K562 (cell line): ENCODE results near the gene CD6. TPM values are rescaled to one million over a fixed set of nuclear protein-coding genes. Genes with fewer than 3 reads are reported as not detected.
A peak's percentile ranks its signal among the peaks of the same experiment; 100 is the strongest.

ENCODE experiments used
- ATAC-seq: fragments of 200-7000 bp; cut with Tn5 transposase; 3 replicates; pipeline ENCODE4 v1.9.1; 2020; ENCODE audit warnings: moderate library complexity
- BruUV-seq: library from RNA; stranded (reverse); fragments of 400-500 nt; replicated peaks from 2 replicates; lab custom pipeline; 2021; lab: Mats Ljungman, UMichigan
- CTCF ChIA-PET: fragments of 300-600 bp; formaldehyde crosslinking; extraction: SDS; loops from one replicate; lab custom pipeline; 2021; ENCODE audit warnings: low intra/inter-chr PET ratio; lab: Yijun Ruan, JAX
- POLR2A ChIA-PET: fragments of 300-600, 350-650 bp; sonication (Branson Sonifier 250); formaldehyde crosslinking; extraction: SDS; loops from one replicate; lab custom pipeline; 2021; ENCODE audit warnings: antibody characterized with exemption, inconsistent platforms; lab: Yijun Ruan, JAX
- DNase-seq, 4 experiments: peaks; one replicate each; pipeline versions ENCODE4 v3.0.0 to v3.0.0-alpha.2; 2011 to 2018; ENCODE audit warnings: low spot score in 3 of 4, mixed read lengths in 3 of 4; ENCODE audit errors: extremely low read depth in 1 of 4
- FAIRE-seq: peaks from 2 replicates; lab custom pipeline; 2011; peaks lifted over from hg19 to GRCh38; lab: Jason Lieb, UNC
- H2AFZ ChIP-seq: 2 replicates; pipeline ENCODE4 v1.6.0; 2011; ENCODE audit warnings: low read depth, low read length, control low read depth, inconsistent platforms
- H3K27ac ChIP-seq: fragments of 200-600 bp; 3 replicates; pipeline ENCODE4 v1.8.0; 2011; ENCODE audit warnings: low read depth, mild to moderate bottlenecking, control low read depth, inconsistent platforms, low read length, moderate library complexity, mixed read lengths; ENCODE audit errors: extremely low read depth
- H3K27me3 ChIP-seq, 2 experiments: fragments of 300-600 bp in 1 of 2; 2 replicates in 1 of 2; 3 replicates in 1 of 2; pipeline versions ENCODE4 v1.6.0 to v1.8.0; 2011; ENCODE audit warnings: inconsistent platforms in 2 of 2, low read length in 2 of 2, mild to moderate bottlenecking in 1 of 2, mixed read lengths in 1 of 2, moderate library complexity in 1 of 2; ENCODE audit not compliant: control insufficient read depth in 2 of 2, insufficient read depth in 2 of 2
- H3K36me3 ChIP-seq: fragments of 300-600 bp; 3 replicates; pipeline ENCODE4 v1.8.0; 2011; ENCODE audit warnings: mild to moderate bottlenecking, low read length, inconsistent platforms; ENCODE audit not compliant: control insufficient read depth, insufficient read depth
- H3K4me1 ChIP-seq, 2 experiments: fragments of 200-600 bp in 1 of 2; replicated peaks in 1 of 2; 2 replicates in 1 of 2; 3 replicates in 1 of 2; pipeline versions ENCODE4 v1.5.1 to v1.8.0; 2011; ENCODE audit warnings: inconsistent platforms in 2 of 2, low read length in 2 of 2, mild to moderate bottlenecking in 1 of 2, mixed read lengths in 1 of 2, moderate library complexity in 1 of 2; ENCODE audit not compliant: control insufficient read depth in 2 of 2, insufficient read depth in 2 of 2
- H3K4me2 ChIP-seq: 2 replicates; pipeline ENCODE4 v1.6.1; 2011; ENCODE audit warnings: low read length, control low read depth, inconsistent platforms, mixed read lengths; ENCODE audit not compliant: insufficient read depth
- H3K4me3 ChIP-seq: fragments of 200-600 bp; sonication (generic), shearing (Covaris generic); 2 replicates; pipeline ENCODE4 v1.5.1; 2016; ENCODE audit warnings: control low read depth, inconsistent platforms
- H3K79me2 ChIP-seq: fragments of 200-600 bp; 3 replicates; pipeline ENCODE4 v1.8.0; 2011; ENCODE audit warnings: low read length, inconsistent platforms; ENCODE audit not compliant: control insufficient read depth, insufficient read depth
- H3K9ac ChIP-seq, 2 experiments: 2 replicates each; pipeline versions ENCODE4 v1.6.0 to v1.6.1; 2011; ENCODE audit warnings: low read depth in 2 of 2, low read length in 2 of 2, control low read depth in 1 of 2, inconsistent platforms in 1 of 2, mild to moderate bottlenecking in 1 of 2, mixed read lengths in 1 of 2; ENCODE audit not compliant: insufficient read depth in 1 of 2
- H3K9me1 ChIP-seq: one replicate; pipeline ENCODE4 v1.6.0; 2011; ENCODE audit warnings: inconsistent platforms, mild to moderate bottlenecking, low read length, moderate library complexity; ENCODE audit not compliant: control insufficient read depth, insufficient read depth
- H3K9me3 ChIP-seq: replicated peaks from 2 replicates; pipeline ENCODE4 v1.5.1; 2011; ENCODE audit warnings: low read depth, low read length, inconsistent platforms; ENCODE audit not compliant: control insufficient read depth, insufficient read depth
- H4K20me1 ChIP-seq: replicated peaks from 2 replicates; pipeline ENCODE4 v1.6.1; 2011; ENCODE audit warnings: low read length, inconsistent platforms, mixed read lengths; ENCODE audit not compliant: control insufficient read depth, insufficient read depth
- BRCA1 ChIP-seq, 2 experiments: fragments of 450-650 bp in 1 of 2; sonication (generic) in 1 of 2; formaldehyde crosslinking in 1 of 2; IDR thresholded peaks; 2 replicates each; pipeline versions ENCODE4 v1.5.0 to v1.6.1; 2017 to 2020; ENCODE audit warnings: mild to moderate bottlenecking in 1 of 2, missing genetic modification reagents in 1 of 2
- BRF2 ChIP-seq: IDR thresholded peaks from 3 replicates; pipeline ENCODE4 v1.6.1; 2011; ENCODE audit warnings: borderline replicate concordance, mild to moderate bottlenecking; ENCODE audit not compliant: insufficient read length, insufficient read depth
- CBX1 ChIP-seq: sonication (generic); IDR thresholded peaks from 2 replicates; pipeline ENCODE4 v1.6.1; 2016; ENCODE audit warnings: antibody characterized with exemption, low read depth, mild to moderate bottlenecking
- E4F1 ChIP-seq: fragments of 250-450 bp; sonication (Bioruptor Pico); IDR thresholded peaks from 2 replicates; pipeline ENCODE4 v1.5.0; 2021; ENCODE audit warnings: mild to moderate bottlenecking, borderline replicate concordance
- GTF2A2 ChIP-seq: IDR thresholded peaks from 2 replicates; pipeline ENCODE4 v1.6.1; 2016; ENCODE audit warnings: mild to moderate bottlenecking, missing genetic modification characterization, missing compliant biosample characterization
- HMG20B ChIP-seq: fragments of 250-450 bp; sonication (Bioruptor Pico); IDR thresholded peaks from 2 replicates; pipeline ENCODE4 v1.5.0; 2021; ENCODE audit warnings: mild to moderate bottlenecking
- KDM4B ChIP-seq, 2 experiments: fragments of 450-650 bp in 1 of 2; sonication (generic) in 1 of 2; IDR thresholded peaks; 2 replicates each; pipeline ENCODE4 v1.6.1; 2016 to 2017; ENCODE audit warnings: borderline replicate concordance in 2 of 2, antibody characterized with exemption in 1 of 2, low read depth in 1 of 2, mild to moderate bottlenecking in 1 of 2
- MEIS2 ChIP-seq: fragments of 450-650 bp; IDR thresholded peaks from 2 replicates; pipeline ENCODE4 v1.6.1; 2014; ENCODE audit warnings: mild to moderate bottlenecking; ENCODE audit not compliant: partially characterized antibody
- POLR2A ChIP-seq: fragments of 450-650 bp; conservative IDR thresholded peaks from 2 replicates; pipeline ENCODE4 v1.6.1; 2016
- ZMIZ1 ChIP-seq, 2 experiments: fragments of 150-350 bp in 1 of 2; IDR thresholded peaks; 2 replicates each; pipeline ENCODE4 v1.6.1; 2012 to 2016; ENCODE audit warnings: low read depth in 2 of 2, low read length in 2 of 2, mild to moderate bottlenecking in 1 of 2, moderate library complexity in 1 of 2
- ZNF444 ChIP-seq: fragments of 250-450 bp; sonication (Bioruptor Pico); IDR thresholded peaks from 2 replicates; pipeline ENCODE4 v1.4.0; 2020; ENCODE audit warnings: mild to moderate bottlenecking, moderate library complexity
- ZNF512 ChIP-seq: IDR thresholded peaks from 2 replicates; pipeline ENCODE4 v1.6.1; 2016; ENCODE audit warnings: missing genetic modification characterization, missing compliant biosample characterization
- ZNF699 ChIP-seq: fragments of 250-450 bp; sonication (Bioruptor Pico); IDR thresholded peaks from 2 replicates; pipeline ENCODE4 v1.8.0; 2021; ENCODE audit warnings: mild to moderate bottlenecking, moderate library complexity; ENCODE audit not compliant: insufficient replicate concordance
- WGBS: fragments of 100-300 bp; shearing (Covaris generic); methylation state at CpG from one replicate; pipeline ENCODE4 v1.1.6; 2016; ENCODE audit warnings: low coverage, mixed read lengths; ENCODE audit not compliant: insufficient coverage; ENCODE audit errors: missing lambda C conversion rate; 5-methylcytosine and 5-hydroxymethylcytosine counted together
- in situ Hi-C: fragments of 300-500 bp; cut with MboI; formaldehyde crosslinking; loops from 4 replicates; pipeline ENCODE4 v1.15.0; 2018; ENCODE audit warnings: inconsistent platforms, mixed read lengths
- intact Hi-C: fragments of 100-400 bp; cut with micrococcal nuclease; formaldehyde crosslinking; loops from 2 replicates; pipeline ENCODE4 v1.14.2; 2022
- polyA plus RNA-seq, 8 experiments: library from polyadenylated mRNA; depleted of rRNA in 4 of 8; stranded (reverse) in 5 of 8; unstranded in 3 of 8; fragments of >200 nt; fragmentation: Nextera tagmentation in 2 of 8; fragmentation: Illumina TruSeq in 1 of 8; extraction: Ambion mirVana in 2 of 8; extraction: Trizol in 1 of 8; gene quantifications; 2 replicates each; pipeline versions ENCODE4 v1.2.1 to v1.2.3, GENCODE V29; 2011 to 2014; ENCODE audit warnings: inconsistent platforms in 1 of 8, missing spikeins in 1 of 8
- total RNA-seq, 7 experiments: library from RNA; depleted of rRNA in 6 of 7; stranded (reverse); fragments of >200 nt in 6 of 7; fragmentation: Illumina TruSeq in 2 of 7; extraction: Trizol in 2 of 7; gene quantifications; 2 replicates each; pipeline versions ENCODE4 v1.2.1 to v1.2.3, GENCODE V29; 2011 to 2021; ENCODE audit warnings: low replicate concordance in 1 of 7

CD6 gene
- total and polyA plus RNA-seq, 9 of the 15 experiments (the other 6 are each of a cell fraction or from before 2014, with no cell fraction given), result 0.84 TPM; not detected in 8

GRCh38 chr11:60992842-60993409 is 21.4 kb downstream of the CD6 start:
- no peak overlapping the region for H3K9ac ChIP-seq
- ATAC-seq (peak; percentile 81), DNase-seq (peak in 2 of 4 experiments; percentile 58 to 63), FAIRE-seq (no peak)
- in situ Hi-C loops, result no loop called here
- H3K36me3 ChIP-seq, result no peaks in the 10 kb centered on the region
- H3K9me3 ChIP-seq, result no peaks in the 10 kb centered on the region
- ChIA-PET POLR2A (interaction anchor here (0.7 to 1.1 kb wide), 3 partner anchors 30 to 88 kb away, joined by 3 to 4 read pairs (median 4); no protein-coding TSS in a partner anchor), CTCF (no interaction called here)
- peaks cover 34 to 65% of the 10 kb centered on the region in 2 experiments for H3K27me3 ChIP-seq
- intact Hi-C loops, result no loop called here
- WGBS, result 2% methylated on average over 5 of the region's 5 CpGs
- H3K27ac ChIP-seq, result no peak overlapping the region
- H4K20me1 ChIP-seq, result peaks cover 7% of the 10 kb centered on the region; the same call in 1 of the 2 replicates
- no peak overlapping the region for H3K4me2 ChIP-seq
- no TSS peak for BruUV-seq
- H3K79me2 ChIP-seq, result no peaks in the 10 kb centered on the region
- H3K4me1 ChIP-seq, result peaks cover 0 to 6% of the 10 kb centered on the region in 2 experiments; a peak in 1 of 5 replicates
- H3K4me3 ChIP-seq, result no peak overlapping the region
- no peaks in the 10 kb centered on the region for H3K9me1 ChIP-seq
- H2AFZ ChIP-seq, result no peak overlapping the region
- no peak for TF ChIP-seq CBX1
- no peak for TF ChIP-seq POLR2A
- TF ChIP-seq ZNF512 (tag), result no peak
- TF ChIP-seq ZMIZ1 (IDR thresholded peaks at IDR 0.05; ENCODE audit: low read depth in 2 of 2, low read length in 2 of 2), result no peak
- TF ChIP-seq E4F1, result no peak
- no peak for TF ChIP-seq BRCA1 (IDR thresholded peaks at IDR 0.05)
- TF ChIP-seq BRCA1 (CRISPR knock-in tag; IDR thresholded peaks at IDR 0.05), result no peak
- no peak for TF ChIP-seq HMG20B (CRISPR knock-in tag)
- peak; percentile 25 for TF ChIP-seq MEIS2
- TF ChIP-seq BRF2, result no peak
- TF ChIP-seq ZNF699, result no peak
- no peak for TF ChIP-seq KDM4B (IDR thresholded peaks at IDR 0.05; ENCODE audit: borderline replicate concordance in 2 of 2, low read depth in 1 of 2)
- TF ChIP-seq GTF2A2 (tag), result no peak
- no peak for TF ChIP-seq ZNF444 (CRISPR knock-in tag)
